Activated CD4-positive, alpha-beta memory T cell treated with anti-CD3 and anti-CD28 coated beads for 36 hours (primary cell): ENCODE measurements around the gene BRSK2. TPM values are rescaled to one million over a fixed set of nuclear protein-coding genes. Genes with fewer than 3 reads are reported as not detected.
"Not testable (repeated sequence)": the region's sequence is repeated elsewhere in the genome, so short reads cannot be mapped to it uniquely, and the experiment has no call there.

ENCODE experiments used
- CTCF ChIA-PET: fragments of 350-600 bp; sonication (Branson Sonifier 250); formaldehyde crosslinking; loops from one replicate; lab custom pipeline; 2021; ENCODE audit warnings: antibody characterized with exemption, inconsistent platforms; lab: Charles Lee
- POLR2A ChIA-PET: fragments of 350-600 bp; sonication (Branson Sonifier 250); formaldehyde crosslinking; loops from one replicate; lab custom pipeline; 2021; ENCODE audit warnings: antibody characterized with exemption; lab: Charles Lee
- DNase-seq: peaks from one replicate; pipeline ENCODE4 v3.0.0-alpha.2; 2020
- H3K27ac Mint-ChIP-seq: one replicate; pipeline ENCODE4 v1.8.0; 2021; ENCODE audit warnings: mixed read lengths
- H3K27me3 Mint-ChIP-seq: one replicate; pipeline ENCODE4 v1.8.0; 2021; ENCODE audit warnings: mixed read lengths
- H3K36me3 Mint-ChIP-seq: one replicate; pipeline ENCODE4 v1.8.0; 2021; ENCODE audit warnings: mixed read lengths
- H3K4me1 Mint-ChIP-seq: one replicate; pipeline ENCODE4 v1.8.0; 2021; ENCODE audit warnings: low read depth, mixed read lengths
- H3K4me3 Mint-ChIP-seq: one replicate; pipeline ENCODE4 v1.8.0; 2021; ENCODE audit warnings: mild to moderate bottlenecking, mixed read lengths
- H3K9me3 Mint-ChIP-seq: one replicate; pipeline ENCODE4 v1.8.0; 2021; ENCODE audit warnings: mixed read lengths
- intact Hi-C: fragments of 100-400 bp; cut with micrococcal nuclease; formaldehyde crosslinking; loops from one replicate; pipeline ENCODE4 v1.15.1; 2023
- total RNA-seq, 2 experiments: library from RNA; stranded (reverse); gene quantifications; one replicate each; pipeline ENCODE4 v1.2.3, GENCODE V29; 2021

BRSK2 gene
- total RNA-seq, 2 experiments from 2014 or later = 0.46 to 0.64 TPM

DNA sequence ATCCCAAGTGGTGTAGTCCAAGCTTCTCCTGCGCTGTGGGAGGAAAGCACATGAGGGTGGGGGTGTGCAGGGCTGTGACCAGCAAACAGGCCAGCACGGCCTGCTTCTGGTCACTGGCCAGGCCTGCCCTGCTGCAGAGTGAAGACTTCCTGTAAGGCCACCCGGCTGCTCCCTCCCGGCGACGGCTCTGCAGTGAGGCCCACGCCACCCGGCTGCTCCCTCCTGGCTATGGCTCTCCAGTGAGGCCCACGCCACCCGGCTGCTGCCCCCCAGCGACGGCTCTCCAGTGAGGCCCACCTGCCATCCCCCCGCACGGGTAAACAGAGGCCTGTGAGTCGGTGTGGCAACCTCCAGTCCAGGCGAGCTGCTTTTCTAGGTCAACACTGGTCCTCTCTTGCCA is 31.4 kb upstream of the BRSK2 start:
- no peaks in the 10 kb centered on the region for H3K4me1 Mint-ChIP-seq
- intact Hi-C loops = no loop called here
- H3K9me3 Mint-ChIP-seq = no peaks in the 10 kb centered on the region
- H3K36me3 Mint-ChIP-seq = no peaks in the 10 kb centered on the region
- H3K27ac Mint-ChIP-seq = no peak overlapping the region
- no peak overlapping the region for H3K4me3 Mint-ChIP-seq
- ChIA-PET POLR2A (no interaction called here), CTCF (interaction anchor here (0.7 kb wide), 1 partner anchor 156 kb away, joined by 4 read pairs; no protein-coding TSS in a partner anchor)
- no peak for DNase-seq
- peaks cover 11% of the 10 kb centered on the region for H3K27me3 Mint-ChIP-seq

DNA sequence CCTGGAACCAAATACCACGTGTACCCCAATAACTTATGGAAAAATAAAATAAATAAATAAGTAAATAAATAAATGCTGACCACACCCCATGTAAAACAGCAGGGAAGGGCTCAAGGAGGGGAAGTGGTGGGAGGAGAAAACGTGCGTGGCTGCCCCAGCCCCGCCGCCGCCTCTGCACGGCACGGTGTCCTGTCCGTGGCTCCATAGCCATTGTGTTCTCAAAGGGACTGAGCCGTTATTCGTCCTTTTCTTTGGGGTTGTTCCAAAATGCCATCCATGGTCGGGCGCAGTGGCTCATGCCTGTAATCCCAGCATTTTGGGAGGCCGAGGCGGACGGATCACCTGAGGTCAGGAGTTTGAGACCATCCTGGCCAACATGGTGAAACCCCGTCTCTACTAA is 30.8 kb upstream of the BRSK2 start:
- H3K36me3 Mint-ChIP-seq, POLR2A ChIA-PET, H3K4me1 Mint-ChIP-seq, H3K4me3 Mint-ChIP-seq, intact Hi-C loops, H3K9me3 Mint-ChIP-seq, DNase-seq, H3K27ac Mint-ChIP-seq: not testable (repeated sequence)
- H3K27me3 Mint-ChIP-seq = peaks cover 11% of the 10 kb centered on the region
- CTCF ChIA-PET = interaction anchor here (0.7 kb wide), 1 partner anchor 156 kb away, joined by 4 read pairs; no protein-coding TSS in a partner anchor

GRCh38 chr11:1359556-1359955 is 30.2 kb upstream of the BRSK2 start:
- Mint-ChIP-seq H3K9me3 (no peaks in the 10 kb centered on the region), H3K27ac (no peak overlapping the region), H3K27me3 (peaks cover 11% of the 10 kb centered on the region), H3K4me3 (no peak overlapping the region), H3K4me1 (no peaks in the 10 kb centered on the region), H3K36me3 (no peaks in the 10 kb centered on the region)
- DNase-seq = no peak
- POLR2A ChIA-PET = no interaction called here
- CTCF ChIA-PET = no interaction called here
- intact Hi-C loops = no loop called here

DNA sequence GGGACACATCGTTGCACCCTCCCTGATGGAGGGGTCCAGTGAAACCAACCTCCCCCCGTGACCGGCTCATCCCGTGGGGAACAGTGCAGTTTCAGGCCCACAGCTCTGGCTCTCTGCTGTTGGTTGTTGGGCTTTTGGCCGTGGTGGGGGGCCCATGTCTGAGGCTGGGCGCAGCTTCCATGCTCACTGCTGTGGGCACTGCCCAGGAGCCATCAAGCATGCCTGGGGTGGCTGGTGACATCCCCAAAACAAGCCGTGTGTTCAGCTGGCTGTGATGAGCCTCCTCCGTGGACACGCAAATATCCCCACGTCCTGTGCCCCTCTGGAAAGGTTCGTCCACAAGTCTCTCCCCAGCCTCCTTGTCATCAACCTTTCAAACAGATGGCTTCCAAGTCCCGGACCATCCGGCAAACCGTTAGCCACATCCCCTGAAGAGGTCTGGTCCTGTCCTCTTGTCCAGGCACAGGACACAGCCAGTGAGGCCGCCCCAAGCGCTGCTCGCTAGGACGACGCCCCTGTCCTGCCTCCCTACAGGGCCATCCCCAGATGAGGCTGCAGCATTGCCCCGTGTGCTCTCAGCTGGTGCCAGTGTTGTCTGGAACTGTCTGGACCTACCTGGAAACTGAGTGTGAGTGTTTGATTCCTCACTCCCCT is 29.4 kb upstream of the BRSK2 start:
- H3K27ac Mint-ChIP-seq = no peak overlapping the region
- no peaks in the 10 kb centered on the region for H3K36me3 Mint-ChIP-seq
- H3K9me3 Mint-ChIP-seq = peaks cover under 1% of the 10 kb centered on the region
- CTCF ChIA-PET = no interaction called here
- H3K4me3 Mint-ChIP-seq = no peak overlapping the region
- intact Hi-C loops = no loop called here
- no peak for DNase-seq
- POLR2A ChIA-PET = no interaction called here
- H3K4me1 Mint-ChIP-seq = no peaks in the 10 kb centered on the region
- H3K27me3 Mint-ChIP-seq = peaks cover 11% of the 10 kb centered on the region

GRCh38 chr11:1360835-1361357 is 28.8 kb upstream of the BRSK2 start:
- DNase-seq = no peak
- H3K4me1 Mint-ChIP-seq = no peaks in the 10 kb centered on the region
- POLR2A ChIA-PET = no interaction called here
- no peaks in the 10 kb centered on the region for H3K36me3 Mint-ChIP-seq
- H3K4me3 Mint-ChIP-seq = no peak overlapping the region
- H3K27me3 Mint-ChIP-seq = peaks cover 11% of the 10 kb centered on the region
- CTCF ChIA-PET = no interaction called here
- H3K27ac Mint-ChIP-seq = no peak overlapping the region
- intact Hi-C loops = no loop called here
- peaks cover 5% of the 10 kb centered on the region for H3K9me3 Mint-ChIP-seq

DNA sequence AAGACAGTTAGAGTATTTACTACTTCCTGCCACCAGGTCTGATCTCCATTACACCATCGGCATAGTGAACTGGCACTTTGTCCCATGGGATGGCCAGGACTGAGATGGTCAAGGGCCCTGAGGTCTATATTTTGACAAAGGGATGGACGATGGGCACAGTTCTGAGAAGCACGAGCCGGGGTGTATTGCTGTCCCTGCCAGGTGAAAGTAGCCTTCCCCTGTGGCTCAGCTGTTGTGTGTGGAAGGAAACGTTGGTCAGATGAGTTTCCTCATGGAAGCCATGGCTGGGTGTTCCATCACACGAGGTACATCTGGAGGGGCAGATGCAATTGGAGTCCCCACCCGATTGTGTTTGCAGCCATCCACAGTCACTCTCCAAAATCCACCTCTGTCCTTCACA is 27.9 kb upstream of the BRSK2 start:
- ChIA-PET CTCF (no interaction called here), POLR2A (no interaction called here)
- DNase-seq = no peak
- peaks cover 13% of the 10 kb centered on the region for H3K9me3 Mint-ChIP-seq
- H3K4me1 Mint-ChIP-seq = no peaks in the 10 kb centered on the region
- peaks cover 6% of the 10 kb centered on the region for H3K27me3 Mint-ChIP-seq
- H3K36me3 Mint-ChIP-seq = no peaks in the 10 kb centered on the region
- no peak overlapping the region for H3K27ac Mint-ChIP-seq
- no peak overlapping the region for H3K4me3 Mint-ChIP-seq
- intact Hi-C loops = no loop called here

- intact Hi-C loops = no loop called here
- Mint-ChIP-seq H3K27me3 (peaks cover 2% of the 10 kb centered on the region), H3K4me3 (no peak overlapping the region), H3K9me3 (peaks cover 14% of the 10 kb centered on the region), H3K36me3 (no peaks in the 10 kb centered on the region), H3K27ac (no peak overlapping the region), H3K4me1 (no peaks in the 10 kb centered on the region)
- ChIA-PET POLR2A (no interaction called here), CTCF (no interaction called here)
- no peak for DNase-seq
Observed at GRCh38 chr11:1367721-1368120, 22.0 kb upstream of the BRSK2 start.

DNA sequence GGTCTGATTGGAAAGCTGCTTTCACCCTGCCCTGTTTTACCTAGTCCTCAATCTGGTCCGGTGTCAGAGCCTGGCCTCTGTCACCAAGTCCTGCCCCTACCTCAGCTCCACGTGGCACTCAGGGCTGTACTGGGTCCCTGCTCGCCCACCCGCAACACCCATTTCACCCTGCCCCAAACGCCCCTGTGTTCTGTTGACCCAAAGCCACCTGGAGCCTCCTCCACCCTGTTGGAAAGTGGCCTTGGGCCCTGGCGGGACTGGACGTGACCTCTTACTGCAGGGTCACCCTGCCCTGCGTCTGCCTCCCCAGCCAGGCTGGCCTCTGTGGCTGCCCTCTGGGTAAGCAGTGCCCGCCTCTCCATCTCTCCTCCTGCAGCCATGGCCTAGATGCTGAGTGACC is 21.5 kb upstream of the BRSK2 start:
- no peak overlapping the region for H3K27ac Mint-ChIP-seq
- no peak for DNase-seq
- ChIA-PET POLR2A (no interaction called here), CTCF (no interaction called here)
- intact Hi-C loops = no loop called here
- H3K4me1 Mint-ChIP-seq = no peaks in the 10 kb centered on the region
- H3K27me3 Mint-ChIP-seq = peaks cover 2% of the 10 kb centered on the region
- H3K4me3 Mint-ChIP-seq = no peak overlapping the region
- H3K9me3 Mint-ChIP-seq = peaks cover 14% of the 10 kb centered on the region
- no peaks in the 10 kb centered on the region for H3K36me3 Mint-ChIP-seq

GRCh38 chr11:1368966-1369365 is 20.8 kb upstream of the BRSK2 start:
- Mint-ChIP-seq H3K27me3 (peaks cover 2% of the 10 kb centered on the region), H3K4me1 (no peaks in the 10 kb centered on the region), H3K27ac (no peak overlapping the region), H3K36me3 (no peaks in the 10 kb centered on the region), H3K4me3 (no peak overlapping the region), H3K9me3 (peaks cover 14% of the 10 kb centered on the region)
- ChIA-PET CTCF (no interaction called here), POLR2A (no interaction called here)
- no peak for DNase-seq
- intact Hi-C loops = no loop called here

GRCh38 chr11:1369371-1370005 is 20.2 kb upstream of the BRSK2 start:
- Mint-ChIP-seq H3K4me3 (no peak overlapping the region), H3K36me3 (no peaks in the 10 kb centered on the region), H3K4me1 (no peaks in the 10 kb centered on the region), H3K27ac (no peak overlapping the region), H3K9me3 (peaks cover 14% of the 10 kb centered on the region), H3K27me3 (peaks cover 2% of the 10 kb centered on the region)
- intact Hi-C loops = no loop called here
- no peak for DNase-seq
- ChIA-PET CTCF (no interaction called here), POLR2A (no interaction called here)

DNA sequence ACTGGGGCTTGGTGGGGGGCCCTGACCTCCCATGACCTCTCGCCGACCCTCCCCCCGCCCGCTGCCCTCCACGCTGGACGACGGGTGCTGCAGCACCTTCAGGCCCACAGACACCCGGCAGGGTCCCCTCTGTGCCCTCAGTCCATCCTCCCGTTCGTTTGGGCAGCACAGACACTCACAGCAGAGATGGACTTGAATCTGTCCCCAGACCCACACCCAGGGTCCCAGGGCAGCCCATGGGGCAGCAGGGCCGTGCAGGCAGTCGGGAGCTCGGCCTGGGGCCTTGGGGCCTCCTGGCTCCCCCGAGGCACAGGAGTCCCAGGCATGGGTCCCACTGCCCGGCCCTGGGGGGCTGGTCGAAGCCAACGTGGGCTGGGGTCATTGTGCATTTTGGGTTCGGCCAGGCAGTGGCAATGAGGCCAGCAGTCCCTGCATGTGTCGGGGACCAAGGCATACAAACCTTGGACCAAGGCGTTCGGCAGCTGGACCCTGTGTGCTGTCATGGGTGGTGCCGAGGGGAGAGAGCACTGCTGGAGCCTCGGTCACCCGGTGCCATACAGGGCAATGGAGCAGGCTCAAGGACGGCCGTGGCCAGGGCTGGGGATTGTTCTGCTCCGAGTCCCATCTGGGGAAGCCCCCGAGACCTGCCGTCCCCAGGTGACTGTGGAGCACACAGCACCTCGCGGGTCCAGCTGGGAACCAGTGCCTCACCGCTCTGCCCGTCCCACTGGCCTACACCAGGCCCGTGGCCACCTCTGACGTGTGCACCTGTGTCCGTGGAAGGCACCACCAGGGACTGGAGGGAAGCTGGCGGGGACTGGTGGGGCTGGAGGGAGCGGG is 19.3 kb upstream of the BRSK2 start:
- no peak for DNase-seq
- ChIA-PET CTCF (no interaction called here), POLR2A (no interaction called here)
- Mint-ChIP-seq H3K4me1 (no peaks in the 10 kb centered on the region), H3K36me3 (no peaks in the 10 kb centered on the region), H3K9me3 (peaks cover 13% of the 10 kb centered on the region), H3K27me3 (peaks cover 2% of the 10 kb centered on the region), H3K27ac (no peak overlapping the region), H3K4me3 (no peak overlapping the region)
- intact Hi-C loops = no loop called here

- Mint-ChIP-seq H3K36me3 (no peaks in the 10 kb centered on the region), H3K4me1 (no peaks in the 10 kb centered on the region), H3K27me3 (peaks cover 2% of the 10 kb centered on the region), H3K27ac (no peak overlapping the region), H3K9me3 (peaks cover 9% of the 10 kb centered on the region), H3K4me3 (no peak overlapping the region)
- CTCF ChIA-PET = no interaction called here
- DNase-seq = no peak
- intact Hi-C loops = no loop called here
- POLR2A ChIA-PET = no interaction called here
Observed at GRCh38 chr11:1371026-1371325, 18.8 kb upstream of the BRSK2 start.
